Loucy (cell line): ENCODE results near the gene TSSK2.

Experiments
- H2AFZ ChIP-seq: fragments of 200-600 bp; sonication (generic); 2 replicates; pipeline ENCODE4 v1.6.0; 2016; ENCODE audit warnings: antibody characterized with exemption, mild to moderate bottlenecking, low read length, moderate library complexity
- H3F3A ChIP-seq: fragments of 200-600 bp; 2 replicates; pipeline ENCODE4 v1.6.0; 2016; ENCODE audit warnings: antibody characterized with exemption, low read depth, mild to moderate bottlenecking
- H3K27me3 ChIP-seq: fragments of 200-600 bp; sonication (generic); 2 replicates; pipeline ENCODE4 v1.6.1; 2014; ENCODE audit warnings: low read length, mild to moderate bottlenecking; ENCODE audit not compliant: insufficient read depth, poor library complexity, severe bottlenecking
- H3K36me3 ChIP-seq: fragments of 200-600 bp; sonication (generic); 2 replicates; pipeline ENCODE4 v1.6.1; 2016; ENCODE audit warnings: low read length; ENCODE audit not compliant: insufficient read depth
- H3K4me1 ChIP-seq: fragments of 200-600 bp; sonication (generic); 2 replicates; pipeline ENCODE4 v1.5.1; 2014; ENCODE audit warnings: low read length, mild to moderate bottlenecking; ENCODE audit not compliant: insufficient read depth, poor library complexity, severe bottlenecking
- H3K4me2 ChIP-seq: fragments of 200-600 bp; sonication (generic); 2 replicates; pipeline ENCODE4 v1.6.0; 2014; ENCODE audit warnings: antibody characterized with exemption, low read length, low read depth, mild to moderate bottlenecking; ENCODE audit not compliant: poor library complexity, severe bottlenecking
- H3K4me3 ChIP-seq: fragments of 200-600 bp; sonication (generic); 2 replicates; pipeline ENCODE4 v1.5.1; 2014; ENCODE audit warnings: low read length, mild to moderate bottlenecking, mixed read lengths; ENCODE audit not compliant: poor library complexity, severe bottlenecking
- H3K79me2 ChIP-seq: fragments of 200-600 bp; sonication (generic); 2 replicates; pipeline ENCODE4 v1.6.1; 2014; ENCODE audit warnings: low read length; ENCODE audit not compliant: insufficient read depth
- H3K9ac ChIP-seq: fragments of 200-600 bp; sonication (generic); 2 replicates; pipeline ENCODE4 v1.6.0; 2014; ENCODE audit warnings: mild to moderate bottlenecking, low read depth, low read length, moderate library complexity; ENCODE audit not compliant: poor library complexity, severe bottlenecking
- H3K9me2 ChIP-seq: fragments of 200-600 bp; sonication (generic); replicated peaks from 2 replicates; pipeline ENCODE4 v1.6.1; 2016; ENCODE audit warnings: low read depth, low read length, mixed read lengths
- H3K9me3 ChIP-seq: fragments of 200-600 bp; sonication (generic); 2 replicates; pipeline ENCODE4 v1.6.1; 2014; ENCODE audit warnings: mild to moderate bottlenecking, antibody characterized with exemption, low read length, low read depth; ENCODE audit not compliant: insufficient read depth
- H4K20me1 ChIP-seq: fragments of 200-600 bp; sonication (generic); 2 replicates; pipeline ENCODE4 v1.6.0; 2014; ENCODE audit warnings: antibody characterized with exemption, low read length, mild to moderate bottlenecking; ENCODE audit not compliant: insufficient read depth, poor library complexity, severe bottlenecking
- CTCF ChIP-seq: fragments of 200-600 bp; sonication (generic); conservative IDR thresholded peaks from 2 replicates; pipeline ENCODE4 v1.5.1; 2014; ENCODE audit warnings: mild to moderate bottlenecking, antibody characterized with exemption, low read length
- EZH2phosphoT487 ChIP-seq: fragments of 200-600 bp; IDR thresholded peaks from 2 replicates; pipeline ENCODE4 v1.6.1; 2018; ENCODE audit warnings: antibody characterized with exemption, mild to moderate bottlenecking, moderate library complexity, borderline replicate concordance

Gene TSSK2

GRCh38 chr22:19136915-19137314 lies 5.8 kb downstream of the TSSK2 start:
- Histone ChIP-seq H3K36me3 (peaks cover 25% of the 10 kb centered on the region; the same call in 1 of the 2 replicates), H3K4me3 (no peak overlapping the region), H3K79me2 (no peaks in the 10 kb centered on the region), H3K9me2 (no peaks in the 10 kb centered on the region), H3F3A (no peaks in the 10 kb centered on the region), H4K20me1 (no peaks in the 10 kb centered on the region), H2AFZ (no peak overlapping the region), H3K27me3 (no peaks in the 10 kb centered on the region), H3K9ac (no peak overlapping the region), H3K9me3 (no peaks in the 10 kb centered on the region), H3K4me2 (no peak overlapping the region), H3K4me1 (no peaks in the 10 kb centered on the region)
- no peak for TF ChIP-seq CTCF
- TF ChIP-seq EZH2phosphoT487, result no peak

- H3F3A ChIP-seq, result no peaks in the 10 kb centered on the region
- H3K36me3 ChIP-seq, result peaks cover 25% of the 10 kb centered on the region; the same call in 1 of the 2 replicates
These were observed 6.5 kb downstream of the TSSK2 start for GRCh38 chr22:19137384-19138216.

GRCh38 chr22:19138217-19139000 lies 7.3 kb downstream of the TSSK2 start:
- Histone ChIP-seq H3K79me2 (peaks cover 4% of the 10 kb centered on the region; the same call in 1 of the 2 replicates), H3K9me3 (no peaks in the 10 kb centered on the region), H3K4me3 (no peak overlapping the region), H4K20me1 (no peaks in the 10 kb centered on the region), H3K36me3 (peaks cover 25% of the 10 kb centered on the region; the same call in 1 of the 2 replicates), H3K9ac (no peak overlapping the region), H3K27me3 (no peaks in the 10 kb centered on the region), H3K9me2 (no peaks in the 10 kb centered on the region), H3K4me1 (no peaks in the 10 kb centered on the region), H3K4me2 (no peak overlapping the region), H2AFZ (no peak overlapping the region), H3F3A (no peaks in the 10 kb centered on the region)
- TF ChIP-seq EZH2phosphoT487 (no peak), CTCF (no peak)

More at GRCh38 chr22:19137384-19138216, 6.5 kb downstream of the TSSK2 start:
- H3K9me3 ChIP-seq, result no peaks in the 10 kb centered on the region
- H3K4me2 ChIP-seq, result no peak overlapping the region
- H3K4me1 ChIP-seq, result no peaks in the 10 kb centered on the region
- H3K9me2 ChIP-seq, result no peaks in the 10 kb centered on the region
- no peaks in the 10 kb centered on the region for H4K20me1 ChIP-seq
- no peak overlapping the region for H3K4me3 ChIP-seq
- no peak overlapping the region for H3K9ac ChIP-seq
- H2AFZ ChIP-seq, result no peak overlapping the region
- no peaks in the 10 kb centered on the region for H3K79me2 ChIP-seq
- no peaks in the 10 kb centered on the region for H3K27me3 ChIP-seq
- TF ChIP-seq EZH2phosphoT487, result no peak
- no peak for TF ChIP-seq CTCF
